Measurements from ENCODE around the gene KLHL29. TPM values are rescaled to one million over a fixed set of nuclear protein-coding genes. Genes with fewer than 3 reads are reported as not detected.

The KLHL29 gene
- total and polyA plus RNA-seq, 2 experiments from 2014 or later, result 1.5 to 6.5 TPM

- no peak for TF ChIP-seq REST (IDR thresholded peaks at IDR 0.05; ENCODE audit: unreplicated experiment)
- no peak for TF ChIP-seq JUNB (IDR thresholded peaks at IDR 0.05; ENCODE audit: unreplicated experiment)
- TF ChIP-seq EZH2phosphoT487 (IDR thresholded peaks at IDR 0.05; ENCODE audit: unreplicated experiment), result no peak
- no peak for TF ChIP-seq ZNF462 (CRISPR knock-in tag; IDR thresholded peaks at IDR 0.05)
- no peak for TF ChIP-seq ZNF331 (CRISPR knock-in tag; IDR thresholded peaks at IDR 0.05; ENCODE audit: low read depth)
Observed at GRCh38 chr2:23534771-23535170, 149.8 kb downstream of the KLHL29 start (continued).

- H3K4me1 ChIP-seq (ENCODE audit: insufficient read depth), result peaks cover 18% of the 10 kb centered on the region
- no peak overlapping the region for H3K4me2 ChIP-seq
- H3K27me3 ChIP-seq (ENCODE audit: insufficient read depth), result no peaks in the 10 kb centered on the region
- peaks cover 8% of the 10 kb centered on the region; the same call in 1 of the 2 replicates for H3K9me2 ChIP-seq (ENCODE audit: insufficient read depth)
- H3K27ac Mint-ChIP-seq, result no peak overlapping the region
- H3K36me3 Mint-ChIP-seq (ENCODE audit: low read depth), result no peaks in the 10 kb centered on the region
- no peaks in the 10 kb centered on the region for H3F3A ChIP-seq (replicated peaks; ENCODE audit: low read depth)
- no peaks in the 10 kb centered on the region; the same call in 1 of the 2 replicates for H4K20me1 ChIP-seq (replicated peaks; ENCODE audit: insufficient read depth)
- no peak overlapping the region for H3K27ac ChIP-seq (ENCODE audit: low read depth)
- peaks cover 6% of the 10 kb centered on the region for H3K27me3 Mint-ChIP-seq (ENCODE audit: insufficient read depth, low read depth, poor library complexity)
- H3K36me3 ChIP-seq (ENCODE audit: insufficient read depth), result no peaks in the 10 kb centered on the region
- peaks cover 28% of the 10 kb centered on the region for H3K4me1 Mint-ChIP-seq
- no peak overlapping the region for H3K4me3 Mint-ChIP-seq
- no peak overlapping the region for H2AFZ ChIP-seq
- ATAC-seq (no peak), DNase-seq (ENCODE audit: low spot score) (no peak)
- H3K79me2 ChIP-seq (replicated peaks; ENCODE audit: insufficient read depth), result no peaks in the 10 kb centered on the region
- no peak overlapping the region for H3K4me3 ChIP-seq
- no peaks in the 10 kb centered on the region for H3K9me3 Mint-ChIP-seq
- TF ChIP-seq ZNF114 (CRISPR knock-in tag; IDR thresholded peaks at IDR 0.05), result no peak
- TF ChIP-seq EZH2 (IDR thresholded peaks at IDR 0.05; ENCODE audit: low read depth, unreplicated experiment), result no peak
Observed at GRCh38 chr2:23536326-23536725, 151.3 kb downstream of the KLHL29 start.
